ENCODE data around the gene TMUB1.

Gene TMUB1

DNA sequence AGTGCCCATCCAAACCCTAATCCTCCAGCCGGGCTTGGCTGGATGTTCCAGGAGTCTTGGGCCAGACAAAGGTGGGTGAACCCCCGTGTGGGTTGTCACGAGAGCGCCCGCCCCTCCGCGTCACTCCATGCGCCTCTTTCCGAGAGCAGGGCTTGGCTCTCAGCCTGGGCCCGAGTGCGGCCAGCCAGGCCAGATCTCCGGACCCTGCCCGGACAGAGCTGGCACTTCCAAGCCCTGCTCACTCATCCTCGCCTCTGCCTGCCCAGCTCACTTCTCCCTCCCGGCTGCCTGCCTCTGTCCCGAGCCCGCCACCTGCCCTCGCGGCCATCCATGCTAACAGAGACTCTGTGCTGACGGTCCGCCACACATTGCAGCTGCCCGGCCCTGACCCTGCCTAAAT lies 37.6 kb upstream of the TMUB1 start:
- DNase-seq = no peak

DNA sequence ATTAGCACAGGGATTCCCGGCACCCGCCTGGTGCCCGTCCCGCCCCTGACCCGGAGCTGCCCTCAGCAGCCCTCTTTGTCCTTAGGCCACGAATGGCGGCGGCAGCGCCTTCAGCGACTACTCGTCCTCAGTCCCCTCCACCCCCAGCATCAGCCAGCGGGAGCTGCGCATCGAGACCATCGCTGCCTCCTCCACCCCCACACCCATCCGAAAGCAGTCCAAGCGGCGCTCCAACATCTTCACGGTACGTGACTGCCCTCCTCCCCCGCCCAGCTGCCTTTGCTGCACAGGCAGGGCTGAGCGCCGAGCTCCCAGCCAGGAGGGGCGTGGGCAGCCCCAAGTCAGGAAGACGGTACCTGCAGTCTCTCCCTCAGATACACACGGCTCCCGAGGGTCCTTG lies 36.6 kb upstream of the TMUB1 start:
- no peak for DNase-seq

- no peak for DNase-seq
Measured at GRCh38 chr7:151119055-151119415, 35.7 kb upstream of the TMUB1 start.

DNA sequence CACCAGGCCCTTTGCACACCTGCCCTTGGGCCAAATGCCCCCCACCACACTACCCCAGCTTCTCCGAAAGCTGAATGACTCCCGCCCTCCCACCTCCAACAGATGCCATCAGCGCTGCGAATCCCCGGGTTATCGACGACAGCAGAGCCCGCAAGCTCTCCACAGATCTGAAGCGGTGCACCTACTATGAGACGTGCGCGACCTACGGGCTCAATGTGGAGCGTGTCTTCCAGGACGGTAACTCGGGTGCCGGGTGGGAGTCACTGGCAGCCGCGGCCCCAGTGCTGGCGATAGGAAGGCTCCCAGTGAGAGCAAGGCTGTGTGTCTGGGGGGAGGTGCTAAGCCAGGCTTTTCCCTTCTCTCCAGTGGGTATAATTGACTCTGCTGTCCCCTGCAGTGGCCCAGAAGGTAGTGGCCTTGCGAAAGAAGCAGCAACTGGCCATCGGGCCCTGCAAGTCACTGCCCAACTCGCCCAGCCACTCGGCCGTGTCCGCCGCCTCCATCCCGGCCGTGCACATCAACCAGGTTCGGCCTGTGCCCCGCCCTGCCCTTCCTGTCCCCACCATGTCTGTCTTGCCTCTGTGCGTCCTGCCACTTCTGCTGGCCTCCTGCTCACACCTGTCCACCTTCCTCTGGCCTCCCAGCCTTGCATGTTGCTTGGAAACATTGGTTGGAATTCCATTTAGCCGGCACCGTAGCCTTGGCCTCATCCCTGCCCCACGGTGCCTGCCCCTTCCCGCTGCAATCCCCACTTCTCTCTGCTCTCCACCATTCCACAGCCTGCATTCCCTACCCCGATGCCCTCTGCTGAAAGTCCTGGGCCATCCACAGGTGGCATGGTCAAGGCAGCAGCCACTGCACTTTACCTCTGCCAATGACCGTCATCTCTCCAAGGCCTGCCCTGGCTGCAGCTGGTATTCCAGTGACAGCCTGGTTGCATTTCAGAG lies 35.1 kb upstream of the TMUB1 start:
- DNase-seq = no peak

GRCh38 chr7:151117565-151117964 lies 34.3 kb upstream of the TMUB1 start:
- DNase-seq = no peak

DNA sequence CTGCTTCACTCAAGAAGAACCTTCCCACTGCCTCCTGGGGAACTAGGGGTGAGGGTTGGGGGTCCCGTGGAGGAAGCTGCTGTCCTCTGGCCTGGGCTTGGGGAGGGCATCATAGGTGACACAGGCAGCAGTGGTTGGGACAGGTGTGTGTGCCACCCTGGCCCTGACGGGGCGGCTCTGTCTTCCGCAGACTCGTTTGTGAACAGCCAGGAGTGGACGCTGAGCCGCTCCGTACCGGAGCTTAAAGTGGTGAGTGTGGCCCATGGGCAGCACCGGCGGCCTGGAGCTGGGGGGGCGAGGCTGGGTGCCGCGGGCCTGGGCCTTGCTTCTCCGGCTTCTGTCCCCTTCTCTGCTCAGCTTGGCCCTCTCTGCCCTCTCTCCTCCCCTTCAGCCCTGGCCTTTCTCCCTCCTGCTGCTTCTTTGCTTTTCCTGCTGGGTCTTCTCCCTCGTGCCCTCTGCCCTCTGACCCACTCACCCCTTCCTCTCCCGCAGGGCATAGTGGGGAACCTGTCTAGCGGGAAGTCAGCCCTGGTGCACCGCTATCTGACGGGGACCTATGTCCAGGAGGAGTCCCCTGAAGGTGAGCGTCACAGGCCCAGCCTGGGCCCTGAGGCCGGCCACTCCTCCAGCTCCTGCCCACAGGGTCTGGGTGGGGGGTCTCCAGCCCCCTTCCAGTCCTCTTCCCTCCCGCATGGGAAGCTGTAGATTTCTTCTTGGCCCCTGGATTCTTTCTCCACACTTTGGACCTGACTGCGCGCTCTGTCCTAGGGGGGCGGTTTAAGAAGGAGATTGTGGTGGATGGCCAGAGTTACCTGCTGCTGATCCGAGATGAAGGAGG lies 33.5 kb upstream of the TMUB1 start:
- DNase-seq = no peak

DNA sequence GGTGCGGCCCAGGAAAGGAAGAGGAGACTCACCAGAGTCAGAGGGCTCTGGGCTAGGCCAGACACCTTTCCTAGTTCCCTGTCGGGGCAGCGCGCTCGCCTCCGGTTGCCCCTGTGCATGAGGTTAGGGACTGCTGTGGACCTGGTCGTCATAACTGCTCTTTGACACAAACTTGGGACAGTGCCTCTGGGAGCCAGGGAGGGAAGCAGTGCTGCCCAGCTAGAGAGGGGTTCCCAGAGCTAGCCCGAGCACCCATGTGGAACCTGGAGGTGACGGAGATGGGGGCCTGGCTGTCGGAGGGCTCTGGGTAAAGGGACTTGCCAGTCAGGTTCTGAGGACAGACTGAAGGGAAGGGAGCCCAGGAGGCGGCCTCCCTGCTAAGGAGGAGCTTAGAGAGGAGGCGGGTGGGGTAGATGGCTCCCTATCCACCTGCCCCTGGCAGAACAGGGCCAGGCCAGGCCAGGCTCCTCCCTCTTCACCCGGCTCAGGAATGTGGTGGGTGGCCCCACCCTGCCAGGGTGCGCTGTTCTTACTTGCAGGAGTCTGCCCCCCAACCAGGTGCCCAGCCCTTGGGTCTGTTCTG lies 32.6 kb upstream of the TMUB1 start:
- no peak for DNase-seq

DNA sequence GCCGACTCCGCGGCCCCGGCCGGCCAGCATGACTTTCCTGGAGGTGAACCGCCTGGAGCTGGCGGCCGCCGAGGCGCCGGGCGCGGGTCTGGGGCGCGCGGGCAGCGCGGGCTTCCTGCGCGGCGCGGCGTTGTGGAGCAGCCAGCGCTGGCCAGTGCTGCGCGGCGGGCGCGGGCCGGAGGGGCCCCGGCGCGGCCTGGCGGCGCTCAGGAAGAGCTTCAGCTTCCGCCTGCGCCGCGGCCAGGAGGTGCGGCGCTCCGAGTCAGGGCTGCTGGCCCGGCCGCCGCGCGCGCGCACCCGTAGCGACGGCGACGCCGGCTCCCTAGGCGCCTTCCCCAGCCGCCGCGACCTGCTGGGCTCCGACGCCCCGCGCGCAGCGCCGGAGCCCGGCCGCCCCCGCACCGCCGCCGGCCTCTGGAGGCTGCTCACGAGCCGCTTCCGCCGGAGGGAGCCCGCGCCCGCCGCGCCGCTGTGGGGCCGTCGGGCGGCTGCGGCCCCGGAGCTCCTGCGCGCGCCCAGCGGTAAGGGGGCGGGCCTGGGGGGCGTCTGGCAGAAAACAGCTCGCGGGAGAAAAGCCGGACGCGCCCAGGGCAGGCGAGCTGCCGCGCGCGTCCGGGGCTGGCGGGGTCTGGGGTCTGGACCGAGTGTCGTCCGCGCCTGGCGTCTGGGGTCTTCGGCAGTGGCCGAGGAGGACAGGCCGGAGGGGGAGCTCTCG lies 32.0 kb upstream of the TMUB1 start:
- no peak for DNase-seq

DNA sequence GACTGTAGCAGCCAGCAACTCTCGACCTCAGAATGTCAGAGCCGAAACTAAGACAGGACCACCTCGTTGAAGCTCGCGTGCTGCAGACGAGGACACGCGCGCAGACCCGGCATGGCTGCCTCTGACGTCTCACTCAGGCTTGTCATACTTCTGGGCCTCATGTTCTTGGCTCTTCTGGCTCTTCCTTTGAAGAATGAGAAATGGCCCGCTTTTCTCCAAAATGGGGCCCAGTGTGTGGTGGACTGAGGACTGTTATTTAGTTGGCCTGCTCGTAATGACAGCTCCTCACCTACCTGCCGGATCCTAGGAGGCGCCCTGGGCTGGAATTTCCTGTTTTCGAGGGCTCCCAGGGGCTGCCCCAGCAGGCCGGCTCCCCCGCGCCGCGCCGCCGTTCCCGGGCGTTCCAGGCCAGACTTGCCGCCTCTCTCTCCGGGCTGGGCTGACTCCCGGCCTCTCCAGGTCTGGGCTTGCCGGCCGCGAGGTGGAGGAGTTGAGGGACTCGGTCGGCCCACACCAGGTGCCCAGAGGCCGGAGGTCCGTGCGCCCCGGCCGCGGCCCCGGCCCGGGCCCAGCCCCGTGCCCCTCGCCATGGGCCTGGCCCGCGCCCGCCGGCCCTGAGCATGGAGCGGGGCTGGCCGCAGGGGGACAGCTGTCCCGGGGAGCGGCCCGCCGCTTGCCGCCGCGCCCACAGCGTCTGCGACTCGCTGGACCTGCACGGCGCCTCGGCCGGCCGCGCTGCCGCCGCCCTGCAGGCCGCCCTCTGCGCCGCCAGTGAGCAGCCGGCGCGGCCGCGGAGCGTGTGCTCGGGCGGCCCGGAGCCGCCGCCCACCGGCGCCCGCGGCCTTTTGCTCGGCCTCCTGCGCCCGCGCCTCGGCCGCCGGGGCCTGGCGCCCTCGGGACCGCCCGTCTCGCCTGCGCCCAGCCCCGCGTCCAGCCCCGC lies 31.1 kb upstream of the TMUB1 start:
- no peak for DNase-seq

DNA sequence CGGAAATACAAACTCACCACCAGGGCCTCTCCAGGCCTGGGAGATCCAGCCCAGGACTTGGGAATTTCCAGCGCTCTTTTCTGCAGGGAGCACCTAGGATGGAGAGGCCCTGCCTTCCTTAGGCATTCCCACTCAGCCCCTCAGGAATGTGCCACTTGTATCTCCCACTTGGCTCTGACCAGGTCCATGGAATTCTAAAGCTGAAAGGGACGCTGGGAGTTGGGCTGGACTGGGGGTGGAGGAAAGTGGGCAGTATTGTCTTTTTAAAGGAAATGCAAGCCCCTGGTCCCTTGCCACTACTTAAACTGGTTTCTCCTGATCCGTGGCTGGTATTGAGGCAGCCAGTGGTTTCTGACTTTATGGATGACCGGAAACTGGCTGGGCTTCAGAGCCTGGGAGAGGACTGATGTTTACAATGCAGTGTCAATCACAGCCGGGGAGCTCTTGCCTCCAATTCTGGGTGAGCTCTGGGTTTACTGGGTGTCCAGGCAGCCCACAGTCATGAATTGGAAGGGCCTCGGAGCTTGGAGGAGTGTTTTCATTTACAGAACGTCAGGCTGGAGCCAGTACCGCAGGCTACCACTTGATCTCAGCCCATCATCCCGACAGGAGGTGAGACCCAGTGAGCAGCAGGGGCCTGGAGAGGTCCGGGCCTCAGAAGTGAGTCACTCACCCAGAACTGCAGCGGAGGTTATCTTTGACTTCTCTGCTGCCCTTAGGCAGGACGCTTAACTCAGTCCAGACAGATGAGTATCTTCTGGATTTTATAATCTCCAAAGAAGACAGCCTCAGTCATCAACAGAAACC lies 30.3 kb upstream of the TMUB1 start:
- DNase-seq = no peak

DNA sequence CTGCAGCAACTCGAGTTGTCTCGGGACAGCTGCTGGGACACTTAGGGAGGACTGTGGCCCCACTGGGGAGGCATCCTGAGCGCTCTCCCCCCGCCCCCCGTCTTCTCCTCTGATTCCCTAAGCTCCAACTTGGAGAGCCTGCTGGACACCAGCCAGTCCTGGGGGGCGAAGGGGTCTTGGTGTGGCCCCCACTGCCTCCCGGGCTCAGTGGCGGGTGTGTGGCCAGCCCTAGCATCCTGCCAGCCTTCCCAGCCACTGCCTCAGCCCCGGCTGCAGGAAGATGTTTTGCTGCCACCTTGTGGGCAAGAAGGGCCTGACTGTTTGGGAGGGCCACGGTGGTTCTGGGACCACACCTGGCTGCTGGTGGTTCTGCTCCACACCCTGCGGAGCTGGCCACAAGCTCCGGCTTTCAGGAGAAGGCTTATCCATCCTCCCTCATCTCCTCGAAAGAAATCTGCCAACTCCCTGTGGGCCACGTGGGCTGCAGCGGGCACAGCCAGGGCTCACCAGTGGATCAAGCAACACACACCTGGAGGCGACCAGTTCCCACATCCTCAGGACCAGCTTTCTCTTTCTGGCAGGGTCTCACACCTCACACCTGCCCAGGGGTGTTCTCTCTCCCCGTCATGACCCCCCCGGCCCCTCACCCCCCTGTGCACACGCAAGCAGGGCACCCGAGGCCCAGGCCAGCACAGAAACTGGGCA lies 27.8 kb upstream of the TMUB1 start:
- DNase-seq = no peak

GRCh38 chr7:151110236-151110940 lies 27.1 kb upstream of the TMUB1 start:
- no peak for DNase-seq

GRCh38 chr7:151109094-151110048 lies 26.1 kb upstream of the TMUB1 start:
- no peak for DNase-seq

- no peak for DNase-seq
Measured at GRCh38 chr7:151107882-151108281, 24.6 kb upstream of the TMUB1 start.

DNA sequence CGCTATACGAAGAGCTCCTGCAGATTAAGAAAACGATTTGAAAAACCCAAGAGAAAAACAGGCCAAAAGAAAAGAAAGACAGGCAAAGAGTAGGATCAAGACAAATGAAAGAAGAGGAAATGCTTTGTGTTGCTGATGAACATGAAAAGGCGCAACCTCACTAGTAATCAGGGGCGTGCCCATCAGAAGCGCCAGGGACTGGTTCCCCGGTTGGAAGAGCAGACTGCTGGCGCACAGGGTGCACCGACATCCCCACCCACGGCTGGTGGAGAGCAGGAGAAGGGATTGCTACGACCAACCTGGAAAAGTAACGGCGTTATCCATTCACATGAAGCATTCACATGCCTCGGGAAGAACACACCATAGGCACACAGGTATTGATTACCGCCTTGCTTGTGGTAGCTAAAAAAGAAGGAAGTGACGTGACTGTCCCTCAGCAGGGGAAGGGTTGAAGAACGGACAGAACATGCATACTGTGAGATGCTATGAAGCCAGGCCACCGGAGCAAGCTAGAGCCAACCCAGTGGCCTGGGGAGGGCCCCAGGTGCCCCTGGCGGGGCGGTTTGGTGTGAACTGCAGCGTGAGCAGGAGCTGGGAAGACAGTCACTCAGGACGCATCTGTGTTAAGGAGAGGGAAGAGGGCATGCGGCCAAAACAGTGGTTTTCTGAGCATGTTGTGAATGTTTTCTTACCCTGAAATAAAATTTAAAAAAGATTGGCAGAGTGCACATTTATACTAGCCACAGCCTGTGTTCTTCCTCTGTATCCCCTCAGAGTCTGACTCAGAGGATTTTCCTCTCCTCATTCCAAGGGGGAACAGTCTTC lies 21.3 kb upstream of the TMUB1 start:
- DNase-seq = no peak

DNA sequence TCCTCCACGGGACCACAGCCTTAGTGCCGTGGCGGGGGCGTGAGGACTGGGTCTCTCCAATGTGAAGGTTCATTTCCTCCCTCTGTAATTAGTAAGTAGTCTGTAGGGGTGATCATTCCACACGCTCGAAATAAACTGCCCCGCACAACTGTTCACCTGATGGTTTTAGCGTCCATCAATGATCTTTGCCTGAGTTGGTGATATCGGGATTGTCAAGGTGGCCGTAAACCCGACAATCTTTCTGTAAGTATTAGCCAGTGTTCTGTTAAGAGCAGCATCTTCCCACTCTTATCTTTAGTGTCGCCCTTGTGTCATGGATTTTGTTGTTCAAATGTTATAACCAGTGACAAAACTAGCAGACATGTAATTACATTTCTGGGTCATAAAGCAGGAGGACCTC lies 20.7 kb upstream of the TMUB1 start:
- no peak for DNase-seq

DNA sequence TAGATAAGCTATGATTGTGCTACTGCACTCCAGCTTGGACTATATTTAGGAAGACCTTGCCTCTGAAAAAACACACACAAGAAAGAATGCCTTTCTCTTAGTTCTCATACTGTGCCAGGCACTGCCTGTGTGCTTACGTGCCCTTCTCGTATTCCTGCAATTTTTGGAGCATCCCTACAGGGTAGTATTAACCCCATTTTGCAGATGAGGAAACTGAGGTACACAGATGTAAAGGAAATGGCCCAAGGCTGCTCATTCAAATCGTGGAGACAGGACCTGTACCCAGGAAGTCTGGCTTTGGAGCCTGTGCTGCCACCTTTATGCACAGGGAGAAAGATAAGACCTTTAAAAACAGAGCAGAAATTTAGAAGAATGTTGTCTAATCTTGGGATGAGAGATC lies 19.7 kb upstream of the TMUB1 start:
- DNase-seq = no peak
